Effector memory CD4-positive, alpha-beta T cell (primary cell): Measurements from ENCODE around the gene JAG2.

Experiments
- DNase-seq, 3 donors: peaks; one replicate each; pipeline ENCODE4 v3.0.0-alpha.2; 2020
- H3K27ac ChIP-seq: 2 replicates; pipeline ENCODE4 v1.7.0; 2013; ENCODE audit warnings: mild to moderate bottlenecking, low read length, moderate library complexity; ENCODE audit not compliant: insufficient read depth, poor library complexity, severe bottlenecking
- H3K27me3 ChIP-seq: replicated peaks from 2 replicates; pipeline ENCODE4 v1.7.0; 2013; ENCODE audit warnings: mild to moderate bottlenecking, low read length; ENCODE audit not compliant: insufficient read depth, control insufficient read depth, poor library complexity, severe bottlenecking
- H3K36me3 ChIP-seq: 2 replicates; pipeline ENCODE4 v1.7.0; 2013; ENCODE audit warnings: mild to moderate bottlenecking, low read length, moderate library complexity; ENCODE audit not compliant: control insufficient read depth, insufficient read depth
- H3K4me1 ChIP-seq: 2 replicates; pipeline ENCODE4 v1.7.0; 2013; ENCODE audit warnings: low read length, mild to moderate bottlenecking; ENCODE audit not compliant: control insufficient read depth, insufficient read depth, poor library complexity, severe bottlenecking
- H3K4me3 ChIP-seq: 2 replicates; pipeline ENCODE4 v1.7.0; 2013; ENCODE audit warnings: low read length, low read depth, mild to moderate bottlenecking; ENCODE audit not compliant: insufficient read depth, poor library complexity, severe bottlenecking
- H3K9me3 ChIP-seq: 2 replicates; pipeline ENCODE4 v1.7.0; 2013; ENCODE audit warnings: mild to moderate bottlenecking, low read length, moderate library complexity; ENCODE audit not compliant: control insufficient read depth

Gene JAG2

DNA sequence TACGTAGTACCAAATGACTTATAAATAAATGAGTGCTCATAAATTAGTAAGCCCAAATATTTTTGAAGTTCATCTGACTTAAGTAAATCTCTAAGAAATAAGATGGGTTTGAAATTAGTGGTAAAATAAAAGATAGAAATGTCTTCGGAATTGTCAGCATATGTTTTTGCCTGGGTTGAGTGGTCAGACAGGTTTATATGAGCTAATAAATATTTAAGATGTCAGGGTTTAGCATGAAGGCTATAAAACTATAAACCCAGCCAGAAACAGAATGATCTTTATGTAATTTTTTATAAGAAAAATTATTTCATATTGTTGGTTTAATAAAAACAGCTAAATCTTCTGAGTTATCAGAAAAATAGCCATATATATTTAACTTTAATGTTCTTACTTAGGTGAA, 37.3 kb downstream of the JAG2 start:
- Histone ChIP-seq H3K27me3 (no peaks in the 10 kb centered on the region), H3K4me1 (no peaks in the 10 kb centered on the region), H3K36me3 (no peaks in the 10 kb centered on the region), H3K9me3 (no peaks in the 10 kb centered on the region), H3K4me3 (no peak overlapping the region), H3K27ac (no peak overlapping the region)
- DNase-seq: no peak

DNA sequence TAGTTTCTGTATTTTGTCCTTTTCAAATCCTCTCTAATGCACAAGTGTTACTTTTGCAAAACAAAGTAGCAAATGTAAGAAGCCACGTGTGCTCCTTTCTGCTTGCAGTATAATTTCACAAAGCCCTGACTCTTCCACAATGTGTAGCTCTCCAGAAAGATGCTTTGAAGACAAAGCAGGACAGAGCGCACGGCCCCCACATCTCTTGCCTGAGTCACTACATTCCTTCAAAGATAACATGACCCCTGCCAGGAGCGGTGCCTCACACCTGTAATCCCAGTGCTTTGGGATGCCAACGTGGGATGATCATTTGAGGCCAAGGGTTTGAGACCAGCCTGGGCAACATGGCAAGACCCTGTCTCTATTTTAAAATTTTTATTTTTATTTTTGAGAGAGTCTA, 40.5 kb downstream of the JAG2 start:
- Histone ChIP-seq H3K4me3 (no peak overlapping the region), H3K27ac (no peak overlapping the region), H3K4me1 (no peaks in the 10 kb centered on the region), H3K9me3 (no peaks in the 10 kb centered on the region), H3K27me3 (no peaks in the 10 kb centered on the region), H3K36me3 (no peaks in the 10 kb centered on the region)
- DNase-seq: no peak

DNA sequence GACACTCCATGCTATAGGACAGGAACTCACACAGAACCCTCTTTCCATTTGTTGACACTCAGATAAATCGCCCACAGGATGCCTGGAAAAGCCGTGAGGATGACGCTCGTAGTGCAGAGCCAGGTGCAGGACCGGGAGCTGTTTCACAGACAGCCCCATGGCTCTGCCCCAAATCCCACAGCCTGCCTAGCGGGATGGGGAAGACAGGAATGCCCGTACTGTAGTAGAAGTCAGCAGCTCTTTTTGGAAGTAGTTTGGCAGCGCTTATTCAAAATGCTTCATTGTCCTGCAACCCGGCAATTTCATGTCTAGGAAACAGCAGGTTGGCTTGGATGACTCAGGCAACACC, 41.6 kb downstream of the JAG2 start:
- no peak for DNase-seq
- Histone ChIP-seq H3K4me1 (no peaks in the 10 kb centered on the region), H3K27ac (no peak overlapping the region), H3K4me3 (no peak overlapping the region), H3K27me3 (no peaks in the 10 kb centered on the region), H3K36me3 (no peaks in the 10 kb centered on the region), H3K9me3 (no peaks in the 10 kb centered on the region)

DNA sequence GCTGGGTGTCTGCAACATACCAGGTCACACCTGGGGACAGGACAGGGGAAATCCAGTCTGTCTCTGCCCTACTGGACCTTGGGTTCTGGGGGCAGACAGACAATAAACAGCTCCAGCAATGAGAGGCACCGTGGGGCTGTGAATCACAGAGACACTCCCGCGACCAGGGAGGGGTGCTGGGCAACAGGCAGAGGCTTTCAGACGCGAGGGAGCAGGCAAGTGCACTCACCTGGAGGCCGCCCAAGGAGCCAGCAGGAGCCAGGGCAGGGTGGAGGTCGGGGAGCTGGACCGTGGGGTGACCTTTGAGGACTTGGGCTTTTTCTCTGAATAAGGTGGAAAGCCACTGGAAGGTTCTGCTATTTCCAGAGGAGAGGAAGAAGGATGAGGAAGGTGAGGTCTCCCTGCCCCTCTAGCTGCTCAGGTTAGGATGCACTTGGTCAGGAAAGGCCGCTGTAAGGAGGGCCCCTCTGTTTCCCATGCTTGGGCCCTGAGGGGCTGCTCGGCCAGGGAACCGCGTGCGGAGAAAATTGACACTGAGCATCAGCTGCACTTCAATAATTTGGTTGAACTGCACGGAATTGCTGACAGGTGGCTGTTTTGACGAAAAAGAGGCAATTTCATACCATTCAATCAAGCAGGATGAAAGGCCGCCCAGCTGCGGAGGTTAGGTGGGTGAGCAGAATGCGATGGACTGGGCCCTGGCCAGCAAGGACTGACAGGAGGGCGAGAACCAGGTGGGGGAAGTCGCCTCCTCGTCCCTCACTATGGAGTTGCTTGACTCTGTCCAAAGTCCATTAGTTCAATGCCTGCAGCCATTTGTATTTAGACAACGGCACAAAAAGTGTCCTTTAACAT, 42.2 kb downstream of the JAG2 start:
- H3K27ac ChIP-seq: no peak overlapping the region
- no peak for DNase-seq
- no peaks in the 10 kb centered on the region for H3K4me1 ChIP-seq
- H3K27me3 ChIP-seq: no peaks in the 10 kb centered on the region
- no peaks in the 10 kb centered on the region for H3K36me3 ChIP-seq
- no peak overlapping the region for H3K4me3 ChIP-seq
- no peaks in the 10 kb centered on the region for H3K9me3 ChIP-seq

DNA sequence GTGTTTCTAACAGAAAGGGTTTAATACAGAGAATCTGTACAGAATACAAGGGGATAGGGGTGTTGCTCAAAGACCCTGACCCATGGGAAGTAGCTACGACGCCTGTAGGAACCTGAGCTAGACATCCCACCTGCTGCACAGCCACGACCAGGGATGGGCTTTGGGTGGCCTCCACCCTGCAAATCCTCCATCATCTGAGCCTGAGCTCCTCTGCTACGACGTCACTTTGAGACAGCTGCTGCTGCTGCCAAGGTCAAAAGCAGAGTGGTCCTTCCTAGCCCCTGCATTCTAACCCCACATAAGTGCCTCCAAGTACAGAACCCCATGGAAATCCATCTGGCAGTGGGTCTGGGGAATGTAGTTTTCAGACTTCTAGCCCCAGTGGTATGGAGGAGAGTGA, 43.8 kb downstream of the JAG2 start:
- Histone ChIP-seq H3K4me1 (no peaks in the 10 kb centered on the region), H3K27ac (no peak overlapping the region), H3K36me3 (no peaks in the 10 kb centered on the region), H3K4me3 (no peak overlapping the region), H3K9me3 (peaks cover 4% of the 10 kb centered on the region), H3K27me3 (no peaks in the 10 kb centered on the region)
- DNase-seq: no peak

DNA sequence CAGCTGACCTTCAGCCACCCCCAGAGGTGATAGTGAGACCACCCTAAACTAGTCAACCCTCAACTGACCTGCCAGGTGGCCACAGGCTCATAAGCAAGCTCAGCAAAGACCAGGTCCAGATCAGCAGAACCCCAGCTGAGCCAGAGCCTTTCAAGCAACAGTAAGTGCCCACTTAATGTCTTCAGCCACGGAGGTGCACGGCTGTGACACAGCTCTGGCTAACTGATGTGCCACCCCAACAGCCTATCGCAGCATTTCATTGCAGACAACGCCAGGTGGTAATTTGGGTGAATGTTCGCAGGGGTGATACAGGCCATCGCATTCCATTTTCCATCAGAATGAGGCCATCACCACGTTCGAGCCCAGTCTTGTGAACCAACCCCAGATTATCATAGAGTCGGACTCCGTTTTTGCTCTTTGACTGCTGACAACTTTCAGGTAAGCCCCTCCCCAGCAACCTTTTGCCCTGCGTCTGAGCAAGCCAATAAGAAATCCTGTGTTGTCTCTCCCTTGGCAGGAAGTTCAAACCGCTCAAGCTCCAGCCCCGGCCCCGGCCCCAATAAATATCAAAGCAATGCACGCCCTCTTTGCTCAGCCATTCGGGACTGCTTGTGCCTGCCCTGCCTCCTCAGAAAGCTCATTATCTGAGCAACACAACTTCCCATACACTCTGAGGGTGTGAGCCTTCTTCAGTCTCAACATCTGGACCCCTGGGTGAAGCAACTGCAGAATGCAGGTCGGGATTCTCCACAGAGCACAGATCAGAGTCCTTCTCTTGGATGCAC, 44.4 kb downstream of the JAG2 start:
- Histone ChIP-seq H3K27me3 (no peaks in the 10 kb centered on the region), H3K4me3 (no peak overlapping the region), H3K9me3 (peaks cover 4% of the 10 kb centered on the region), H3K36me3 (no peaks in the 10 kb centered on the region), H3K4me1 (no peaks in the 10 kb centered on the region), H3K27ac (no peak overlapping the region)
- DNase-seq: no peak

DNA sequence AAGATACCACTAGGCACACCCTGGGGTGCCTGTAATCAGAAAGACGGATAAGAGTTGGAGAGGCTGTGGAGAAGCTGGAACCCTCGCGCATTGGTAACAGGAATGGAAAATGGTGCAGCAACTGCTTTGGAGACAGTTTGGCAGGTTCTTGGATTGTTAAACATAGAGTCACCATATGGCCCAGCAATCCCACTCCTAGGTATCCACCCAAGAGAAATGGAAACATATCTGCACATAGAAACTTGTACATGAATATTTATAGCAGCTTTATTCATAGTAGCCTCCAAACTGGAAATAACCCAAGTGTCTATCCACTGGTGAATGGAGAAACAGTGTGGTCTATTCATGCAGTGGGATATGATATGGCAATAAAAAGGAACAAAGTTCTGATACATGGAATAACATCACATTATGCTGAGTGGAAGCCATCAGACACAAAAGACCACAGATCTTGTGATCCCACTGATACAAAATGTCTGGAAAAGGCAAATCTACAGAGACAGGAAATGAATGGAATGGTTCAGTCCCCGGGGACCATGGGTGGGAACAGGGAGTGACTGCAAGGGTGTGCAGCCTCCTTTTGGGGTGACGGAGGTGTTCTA, 45.4 kb downstream of the JAG2 start:
- H3K27ac ChIP-seq: no peak overlapping the region
- no peaks in the 10 kb centered on the region for H3K36me3 ChIP-seq
- no peaks in the 10 kb centered on the region for H3K27me3 ChIP-seq
- H3K4me1 ChIP-seq: no peaks in the 10 kb centered on the region
- DNase-seq: no peak
- peaks cover 4% of the 10 kb centered on the region for H3K9me3 ChIP-seq
- no peak overlapping the region for H3K4me3 ChIP-seq

DNA sequence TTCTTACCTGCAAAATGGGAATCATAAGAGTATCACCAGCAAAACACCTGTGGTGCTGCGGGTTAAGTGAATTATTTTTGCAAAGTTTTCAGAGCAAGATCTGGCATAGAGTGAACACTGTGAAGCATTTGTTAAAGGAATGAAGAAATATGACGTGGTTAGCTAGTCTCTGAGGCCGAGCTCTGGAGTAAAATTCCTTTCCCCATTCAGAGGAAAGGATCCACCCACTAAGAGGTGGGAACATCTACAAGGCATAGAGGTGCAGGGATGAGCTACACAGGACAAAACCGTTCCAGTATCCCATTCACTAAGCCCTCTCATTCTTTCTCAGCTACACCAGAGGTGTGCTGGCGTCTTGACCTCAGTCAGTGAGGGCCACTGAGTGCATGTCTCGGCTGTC, 48.5 kb downstream of the JAG2 start:
- H3K4me1 ChIP-seq: no peaks in the 10 kb centered on the region
- no peak for DNase-seq
- H3K9me3 ChIP-seq: peaks cover 4% of the 10 kb centered on the region
- no peaks in the 10 kb centered on the region for H3K27me3 ChIP-seq
- no peak overlapping the region for H3K4me3 ChIP-seq
- no peaks in the 10 kb centered on the region for H3K36me3 ChIP-seq
- H3K27ac ChIP-seq: no peak overlapping the region

DNA sequence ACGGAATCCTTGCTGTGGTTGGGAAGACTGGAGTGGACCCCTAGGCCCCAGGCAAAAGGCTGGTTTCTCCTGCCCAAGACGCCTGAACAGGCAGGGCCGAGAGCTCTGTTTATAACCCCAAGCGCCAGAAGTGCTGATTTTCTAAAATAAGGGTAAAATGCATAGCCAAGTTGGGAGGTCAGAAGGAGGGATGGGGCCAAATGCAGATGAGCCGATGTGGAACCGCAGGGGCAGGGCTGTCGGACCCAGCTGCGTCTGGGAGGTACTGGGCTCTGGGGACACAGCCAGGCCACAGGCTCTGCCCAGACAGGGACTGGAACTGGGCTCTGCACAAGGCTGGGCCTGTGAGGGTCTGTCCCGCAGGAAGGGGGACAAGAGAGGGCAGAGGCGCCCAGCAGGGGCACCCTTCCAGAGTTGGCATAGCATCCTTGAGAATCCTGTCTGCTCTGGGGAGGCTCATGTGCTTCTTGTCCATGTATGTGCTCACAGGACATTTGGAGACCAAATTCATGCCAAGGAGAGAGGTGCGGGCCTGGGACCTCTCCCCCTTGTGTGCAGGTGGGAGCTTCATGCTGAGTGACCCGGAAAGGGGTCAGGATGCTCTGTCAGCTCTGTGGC, 49.1 kb downstream of the JAG2 start:
- Histone ChIP-seq H3K27me3 (no peaks in the 10 kb centered on the region), H3K36me3 (no peaks in the 10 kb centered on the region), H3K4me3 (no peak overlapping the region), H3K4me1 (no peaks in the 10 kb centered on the region), H3K9me3 (peaks cover 4% of the 10 kb centered on the region), H3K27ac (no peak overlapping the region)
- DNase-seq: no peak
